OCI-LY3 (cell line): ENCODE data around the gene PIEZO2.

ENCODE experiments used
- H2AFZ ChIP-seq: fragments of 200-600, 300-600 bp; shearing (Covaris generic); 2 replicates; pipeline ENCODE4 v1.6.0; 2014; ENCODE audit warnings: antibody characterized with exemption, low read depth, low read length
- H3K27ac ChIP-seq: fragments of 200-600, 300-600 bp; sonication (generic); 2 replicates; pipeline ENCODE4 v1.5.1; 2014; ENCODE audit warnings: mild to moderate bottlenecking, low read length, moderate library complexity, mixed read lengths
- H3K27me3 ChIP-seq: fragments of 200-600, 300-600 bp; sonication (generic); 2 replicates; pipeline ENCODE4 v1.6.1; 2014; ENCODE audit warnings: low read depth, low read length, mixed read lengths
- H3K36me3 ChIP-seq: fragments of 200-600, 300-600 bp; sonication (generic); replicated peaks from 2 replicates; pipeline ENCODE3; 2014; ENCODE audit warnings: low read depth, low read length, mixed read lengths
- H3K4me1 ChIP-seq: fragments of 300-600, 200-600 bp; sonication (generic); 2 replicates; pipeline ENCODE4 v1.6.1; 2014; ENCODE audit warnings: low read length, mixed read lengths
- H3K4me2 ChIP-seq: fragments of 200-600, 300-600 bp; sonication (generic); 2 replicates; pipeline ENCODE4 v1.6.1; 2014; ENCODE audit warnings: low read length, mixed read lengths
- H3K4me3 ChIP-seq: fragments of 300-600, 200-600 bp; sonication (generic); 2 replicates; pipeline ENCODE4 v1.5.1; 2014; ENCODE audit warnings: antibody characterized with exemption, mild to moderate bottlenecking, low read length, moderate library complexity
- H3K79me2 ChIP-seq: fragments of 300-600, 200-600 bp; shearing (Covaris generic); 2 replicates; pipeline ENCODE4 v1.6.1; 2014; ENCODE audit warnings: mild to moderate bottlenecking, low read length, mixed read lengths
- H3K9ac ChIP-seq: fragments of 300-600, 200-600 bp; shearing (Covaris generic); 2 replicates; pipeline ENCODE4 v1.6.0; 2014; ENCODE audit warnings: mild to moderate bottlenecking, low read length, moderate library complexity
- H3K9me3 ChIP-seq: fragments of 200-600, 300-600 bp; shearing (Covaris generic); 2 replicates; pipeline ENCODE4 v1.6.1; 2014; ENCODE audit warnings: low read length, mixed read lengths; ENCODE audit not compliant: insufficient read depth
- H4K20me1 ChIP-seq: fragments of 200-600, 300-600 bp; sonication (generic); 2 replicates; pipeline ENCODE4 v1.6.1; 2016; ENCODE audit warnings: low read length, mixed read lengths; ENCODE audit not compliant: insufficient read depth
- CTCF ChIP-seq: fragments of 200-600, 300-600 bp; sonication (generic); IDR thresholded peaks from 2 replicates; pipeline ENCODE4 v1.5.1; 2014; ENCODE audit warnings: antibody characterized with exemption, low read length, low read depth
- EZH2phosphoT487 ChIP-seq: fragments of 200-600 bp; shearing (Covaris generic); IDR thresholded peaks from 2 replicates; pipeline ENCODE4 v1.6.1; 2018; ENCODE audit warnings: antibody characterized with exemption, mixed run types, low read depth

The PIEZO2 gene

GRCh38 chr18:11004294-11004693 lies 145.1 kb downstream of the PIEZO2 start:
- H3K27ac ChIP-seq: no peak overlapping the region
- no peaks in the 10 kb centered on the region for H4K20me1 ChIP-seq
- no peaks in the 10 kb centered on the region for H3K27me3 ChIP-seq
- H3K4me2 ChIP-seq: no peak overlapping the region
- H3K4me3 ChIP-seq: no peak overlapping the region
- H3K79me2 ChIP-seq: no peaks in the 10 kb centered on the region
- no peaks in the 10 kb centered on the region for H3K36me3 ChIP-seq
- no peaks in the 10 kb centered on the region for H3K9me3 ChIP-seq
- H2AFZ ChIP-seq: no peak overlapping the region
- no peak overlapping the region for H3K9ac ChIP-seq
- no peak for TF ChIP-seq EZH2phosphoT487
- no peaks in the 10 kb centered on the region for H3K4me1 ChIP-seq

GRCh38 chr18:11002796-11003195 lies 146.6 kb downstream of the PIEZO2 start:
- no peak overlapping the region for H3K9ac ChIP-seq
- H3K4me3 ChIP-seq: no peak overlapping the region
- H2AFZ ChIP-seq: no peak overlapping the region
- no peaks in the 10 kb centered on the region for H3K36me3 ChIP-seq
- no peak overlapping the region for H3K4me2 ChIP-seq
- H3K27ac ChIP-seq: no peak overlapping the region
- H3K79me2 ChIP-seq: no peaks in the 10 kb centered on the region
- TF ChIP-seq EZH2phosphoT487 (no peak), CTCF (no peak)
- no peaks in the 10 kb centered on the region for H3K9me3 ChIP-seq
- H4K20me1 ChIP-seq: no peaks in the 10 kb centered on the region
- no peaks in the 10 kb centered on the region for H3K4me1 ChIP-seq
- no peaks in the 10 kb centered on the region for H3K27me3 ChIP-seq

GRCh38 chr18:11002277-11002676 lies 147.1 kb downstream of the PIEZO2 start:
- Histone ChIP-seq H3K4me3 (no peak overlapping the region), H3K79me2 (no peaks in the 10 kb centered on the region), H4K20me1 (no peaks in the 10 kb centered on the region), H3K27ac (no peak overlapping the region), H3K9ac (no peak overlapping the region), H3K9me3 (no peaks in the 10 kb centered on the region), H2AFZ (no peak overlapping the region), H3K27me3 (no peaks in the 10 kb centered on the region), H3K4me2 (no peak overlapping the region), H3K36me3 (no peaks in the 10 kb centered on the region), H3K4me1 (no peaks in the 10 kb centered on the region)
- TF ChIP-seq CTCF: no peak
- no peak for TF ChIP-seq EZH2phosphoT487

- H3K79me2 ChIP-seq: no peaks in the 10 kb centered on the region
- no peak overlapping the region for H3K4me3 ChIP-seq
- no peak overlapping the region for H2AFZ ChIP-seq
- no peak overlapping the region for H3K4me2 ChIP-seq
- no peaks in the 10 kb centered on the region for H3K36me3 ChIP-seq
- H3K9me3 ChIP-seq: no peaks in the 10 kb centered on the region
- H3K9ac ChIP-seq: no peak overlapping the region
- no peaks in the 10 kb centered on the region for H4K20me1 ChIP-seq
- TF ChIP-seq EZH2phosphoT487 (no peak), CTCF (no peak)
- H3K4me1 ChIP-seq: no peaks in the 10 kb centered on the region
- H3K27me3 ChIP-seq: no peaks in the 10 kb centered on the region
- no peak overlapping the region for H3K27ac ChIP-seq
These were observed 149.3 kb downstream of the PIEZO2 start for GRCh38 chr18:11000071-11000470.

- no peaks in the 10 kb centered on the region for H3K36me3 ChIP-seq
- H3K4me2 ChIP-seq: no peak overlapping the region
- no peak overlapping the region for H3K4me3 ChIP-seq
- H3K4me1 ChIP-seq: no peaks in the 10 kb centered on the region
- no peaks in the 10 kb centered on the region for H3K27me3 ChIP-seq
- TF ChIP-seq EZH2phosphoT487: no peak
- TF ChIP-seq CTCF: no peak
- no peaks in the 10 kb centered on the region for H3K9me3 ChIP-seq
- H3K79me2 ChIP-seq: no peaks in the 10 kb centered on the region
- no peak overlapping the region for H2AFZ ChIP-seq
- no peaks in the 10 kb centered on the region for H4K20me1 ChIP-seq
- no peak overlapping the region for H3K27ac ChIP-seq
- no peak overlapping the region for H3K9ac ChIP-seq
These were observed 151.5 kb downstream of the PIEZO2 start for GRCh38 chr18:10997885-10998284.
